AG04449 (cell line): ENCODE results near the gene CHST8.

Experiments
- CTCF ChIA-PET: fragments of 350-600 bp; formaldehyde crosslinking; extraction: SDS; loops from one replicate; lab custom pipeline; 2021; ENCODE audit warnings: antibody characterized with exemption; lab: Yijun Ruan, JAX
- POLR2A ChIA-PET: fragments of 400-600, 350-600 bp; formaldehyde crosslinking; extraction: SDS; loops from one replicate; lab custom pipeline; 2020; ENCODE audit warnings: antibody characterized with exemption, inconsistent platforms; lab: Yijun Ruan, JAX
- DNase-seq: peaks from one replicate; pipeline ENCODE4 v3.0.0-alpha.2; 2010; ENCODE audit warnings: low read depth, low spot score
- H3K4me3 ChIP-seq: 2 replicates; pipeline ENCODE4 v1.5.1; 2011; ENCODE audit warnings: low read depth, mild to moderate bottlenecking, control low read depth, low read length
- TF ChIP-seq, protein P1 (sequence below): IDR thresholded peaks from one replicate; pipeline ENCODE4 v1.5.1; 2011; ENCODE audit warnings: mild to moderate bottlenecking, moderate library complexity, low read length, control low read depth, inconsistent platforms; ENCODE audit not compliant: insufficient read depth; ENCODE audit errors: missing control alignments

Gene CHST8

GRCh38 chr19:33802001-33802400 lies 180.2 kb downstream of the CHST8 start:
- CTCF ChIA-PET, result interaction anchor here (0.8 kb wide), 1 partner anchor 318 kb away, joined by 4 read pairs; no protein-coding TSS in a partner anchor
- no peak overlapping the region for H3K4me3 ChIP-seq
- POLR2A ChIA-PET, result no interaction called here
- TF ChIP-seq, protein P1, sequence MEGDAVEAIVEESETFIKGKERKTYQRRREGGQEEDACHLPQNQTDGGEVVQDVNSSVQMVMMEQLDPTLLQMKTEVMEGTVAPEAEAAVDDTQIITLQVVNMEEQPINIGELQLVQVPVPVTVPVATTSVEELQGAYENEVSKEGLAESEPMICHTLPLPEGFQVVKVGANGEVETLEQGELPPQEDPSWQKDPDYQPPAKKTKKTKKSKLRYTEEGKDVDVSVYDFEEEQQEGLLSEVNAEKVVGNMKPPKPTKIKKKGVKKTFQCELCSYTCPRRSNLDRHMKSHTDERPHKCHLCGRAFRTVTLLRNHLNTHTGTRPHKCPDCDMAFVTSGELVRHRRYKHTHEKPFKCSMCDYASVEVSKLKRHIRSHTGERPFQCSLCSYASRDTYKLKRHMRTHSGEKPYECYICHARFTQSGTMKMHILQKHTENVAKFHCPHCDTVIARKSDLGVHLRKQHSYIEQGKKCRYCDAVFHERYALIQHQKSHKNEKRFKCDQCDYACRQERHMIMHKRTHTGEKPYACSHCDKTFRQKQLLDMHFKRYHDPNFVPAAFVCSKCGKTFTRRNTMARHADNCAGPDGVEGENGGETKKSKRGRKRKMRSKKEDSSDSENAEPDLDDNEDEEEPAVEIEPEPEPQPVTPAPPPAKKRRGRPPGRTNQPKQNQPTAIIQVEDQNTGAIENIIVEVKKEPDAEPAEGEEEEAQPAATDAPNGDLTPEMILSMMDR, result no peak
- DNase-seq, result no peak

GRCh38 chr19:33802801-33803200 lies 181.0 kb downstream of the CHST8 start:
- TF ChIP-seq, protein P1, result no peak
- no peak overlapping the region for H3K4me3 ChIP-seq
- no peak for DNase-seq
- ChIA-PET POLR2A (no interaction called here), CTCF (interaction anchor here (1.0 kb wide), 1 partner anchor 195 kb away, joined by 3 read pairs; no protein-coding TSS in a partner anchor)

GRCh38 chr19:33803383-33803782 lies 181.6 kb downstream of the CHST8 start:
- POLR2A ChIA-PET, result no interaction called here
- TF ChIP-seq, protein P1, result no peak
- no peak for DNase-seq
- no peak overlapping the region for H3K4me3 ChIP-seq
- CTCF ChIA-PET, result interaction anchor here (1.0 to 4.4 kb wide), 2 partner anchors 9 to 195 kb away, joined by 3 to 23 read pairs; no protein-coding TSS in a partner anchor

DNA sequence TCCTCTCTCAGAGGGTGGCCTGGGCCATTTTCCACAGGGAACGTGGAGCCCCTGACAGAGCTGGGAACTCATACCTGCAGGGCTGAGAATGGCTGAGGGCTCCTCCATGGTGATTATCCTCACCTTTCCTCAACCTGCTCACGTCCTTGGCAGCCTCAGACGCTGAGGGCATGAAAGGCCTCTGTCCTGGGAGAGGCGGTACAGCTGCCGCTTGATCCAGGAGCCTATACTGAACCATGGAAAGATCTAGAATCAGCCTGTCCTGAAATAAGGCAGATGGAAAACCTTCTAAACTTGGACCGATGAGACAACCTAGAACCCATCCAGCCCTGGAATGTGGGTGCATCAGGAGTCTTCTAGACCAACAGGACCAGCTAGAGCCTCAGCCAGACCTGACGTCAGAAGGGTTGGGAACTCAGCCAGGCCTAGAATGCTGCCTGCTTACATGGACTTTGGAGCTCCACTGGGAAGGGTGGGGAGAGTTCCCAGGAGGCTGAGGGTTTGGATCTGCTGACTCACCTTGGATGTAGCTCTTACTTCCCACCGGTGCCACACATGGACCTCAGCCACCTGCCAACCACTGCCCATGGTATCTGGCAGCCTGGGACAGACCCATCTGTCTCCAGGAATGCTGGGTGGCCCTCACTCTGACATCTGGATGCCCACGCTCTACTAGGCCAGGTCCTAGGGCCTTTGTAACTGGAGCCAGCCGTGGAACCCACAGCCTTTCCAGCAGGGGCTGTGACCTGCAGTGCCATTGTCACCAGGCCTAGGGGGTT lies 182.5 kb downstream of the CHST8 start:
- ChIA-PET CTCF (interaction anchor here (1.4 to 4.4 kb wide), 4 partner anchors 10 to 398 kb away, joined by 3 to 23 read pairs (median 6); no protein-coding TSS in a partner anchor), POLR2A (interaction anchor here (1.2 kb wide), 1 partner anchor 8 kb away, joined by 3 read pairs; the partner anchor contains the start of gene KCTD15)
- TF ChIP-seq, protein P1, result no peak
- no peak overlapping the region for H3K4me3 ChIP-seq
- no peak for DNase-seq

- DNase-seq, result no peak
- ChIA-PET CTCF (interaction anchor here (1.4 to 4.4 kb wide), 4 partner anchors 11 to 399 kb away, joined by 3 to 23 read pairs (median 6); no protein-coding TSS in a partner anchor), POLR2A (interaction anchor here (1.2 kb wide), 1 partner anchor 9 kb away, joined by 3 read pairs; the partner anchor contains the start of gene KCTD15)
- no peak overlapping the region for H3K4me3 ChIP-seq
- TF ChIP-seq, protein P1, result no peak
Measured at GRCh38 chr19:33805313-33805712, 183.6 kb downstream of the CHST8 start.
